Measurements from ENCODE around the gene HLA-DPB1.
"Not testable (repeated sequence)": the region's sequence is repeated elsewhere in the genome, so short reads cannot be mapped to it uniquely, and the experiment has no call there.

HLA-DPB1 gene

GRCh38 chr6:33075568-33076405 is at the start of gene HLA-DPB1:
TSS of gene HLA-DPB1 (plus strand) at chr6:33075990. CDS start at chr6:33076042, 52 bp downstream.
- in situ Hi-C loops (cut with MboI; ENCODE audit: low sequenced_read_pairs), result no loop called here

GRCh38 chr6:33028220-33028849 is 47.5 kb upstream of the HLA-DPB1 start:
- in situ Hi-C loops (cut with MboI; ENCODE audit: low sequenced_read_pairs), result no loop called here

- in situ Hi-C loops (cut with MboI; ENCODE audit: low sequenced_read_pairs), result no loop called here
These were observed 46.2 kb upstream of the HLA-DPB1 start for GRCh38 chr6:33029328-33030184.

DNA sequence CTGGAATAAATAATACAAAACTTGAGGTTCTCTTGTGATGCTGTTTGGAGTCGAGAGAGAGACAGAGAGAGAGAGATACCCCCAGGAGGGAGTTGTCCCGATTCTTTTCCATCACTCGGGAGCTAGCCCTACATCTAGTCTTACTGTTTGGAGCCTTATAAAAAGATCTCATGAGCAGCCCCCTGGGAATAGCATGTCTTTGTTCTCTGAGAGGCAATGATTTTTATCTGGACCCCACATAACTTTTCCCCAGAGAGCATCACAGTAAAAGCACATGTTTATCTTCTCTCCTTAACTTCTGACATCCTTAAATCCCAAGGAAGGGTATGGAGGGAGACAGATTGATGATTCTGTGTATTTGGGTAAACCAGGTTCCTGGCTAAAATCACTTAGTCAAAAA is 45.5 kb upstream of the HLA-DPB1 start:
- in situ Hi-C loops (cut with MboI; ENCODE audit: low sequenced_read_pairs), result no loop called here

DNA sequence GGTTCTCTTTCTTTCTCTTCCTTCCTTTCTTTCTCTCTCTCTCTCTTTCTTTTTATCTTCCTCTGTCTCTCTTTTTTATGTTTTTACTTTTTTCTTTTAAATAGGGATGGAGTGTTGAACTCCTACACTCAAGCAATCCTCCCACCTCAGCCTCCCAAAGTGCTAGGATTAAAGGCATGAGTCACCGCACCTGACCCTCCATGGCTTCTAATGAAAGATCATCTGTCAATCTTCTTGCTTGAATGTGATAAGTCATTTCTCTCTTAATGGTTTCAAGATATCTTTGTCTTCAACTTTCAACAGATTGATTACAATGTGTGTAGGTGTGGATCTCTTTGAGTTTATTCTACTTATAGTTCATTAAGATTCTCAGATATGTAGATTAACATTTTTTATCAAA is 41.2 kb upstream of the HLA-DPB1 start:
- in situ Hi-C loops (cut with MboI; ENCODE audit: low sequenced_read_pairs), result no loop called here

DNA sequence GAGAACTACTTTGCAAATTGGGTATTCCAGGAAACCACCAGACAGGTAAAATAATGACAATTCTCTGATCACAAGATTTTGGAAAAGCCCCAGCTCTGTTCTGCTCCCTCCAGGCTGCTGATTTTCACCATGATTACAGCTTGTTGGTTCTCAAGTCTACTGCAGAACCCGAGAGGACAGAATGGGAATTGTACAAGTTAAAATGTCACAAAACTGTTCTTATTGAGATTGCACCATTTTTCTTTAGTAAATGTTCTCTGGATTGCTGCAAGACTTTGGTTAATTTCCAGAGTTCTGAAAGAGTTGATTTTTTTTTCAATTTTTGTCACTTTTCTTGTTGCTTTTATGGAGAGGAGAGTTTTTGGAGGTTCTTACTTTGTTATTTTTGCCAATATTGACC is 39.3 kb upstream of the HLA-DPB1 start:
- in situ Hi-C loops (cut with MboI; ENCODE audit: low sequenced_read_pairs), result no loop called here

DNA sequence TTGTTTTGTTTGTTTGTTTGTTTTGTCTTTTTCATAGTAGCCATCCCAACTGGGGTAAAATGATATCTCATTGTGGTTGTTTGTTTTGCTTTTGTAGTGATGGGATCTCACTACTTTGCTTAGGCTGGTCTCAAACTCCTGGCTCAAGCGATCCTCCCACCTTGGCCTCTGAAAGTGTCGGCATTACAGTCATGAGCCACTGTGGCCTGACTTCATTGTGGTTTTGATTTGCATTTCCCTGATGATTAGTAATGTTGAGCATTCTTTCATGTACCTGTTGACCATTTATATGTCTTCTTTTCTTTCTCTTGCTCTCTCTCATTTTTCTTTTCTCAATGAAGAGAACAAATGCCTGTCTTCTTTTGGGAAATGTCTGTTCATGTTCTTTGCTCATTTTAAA is 35.6 kb upstream of the HLA-DPB1 start:
- in situ Hi-C loops (cut with MboI; ENCODE audit: low sequenced_read_pairs), result no loop called here

- in situ Hi-C loops (cut with MboI; ENCODE audit: low sequenced_read_pairs), result no loop called here
These were observed 26.3 kb upstream of the HLA-DPB1 start for GRCh38 chr6:33049323-33050013.

DNA sequence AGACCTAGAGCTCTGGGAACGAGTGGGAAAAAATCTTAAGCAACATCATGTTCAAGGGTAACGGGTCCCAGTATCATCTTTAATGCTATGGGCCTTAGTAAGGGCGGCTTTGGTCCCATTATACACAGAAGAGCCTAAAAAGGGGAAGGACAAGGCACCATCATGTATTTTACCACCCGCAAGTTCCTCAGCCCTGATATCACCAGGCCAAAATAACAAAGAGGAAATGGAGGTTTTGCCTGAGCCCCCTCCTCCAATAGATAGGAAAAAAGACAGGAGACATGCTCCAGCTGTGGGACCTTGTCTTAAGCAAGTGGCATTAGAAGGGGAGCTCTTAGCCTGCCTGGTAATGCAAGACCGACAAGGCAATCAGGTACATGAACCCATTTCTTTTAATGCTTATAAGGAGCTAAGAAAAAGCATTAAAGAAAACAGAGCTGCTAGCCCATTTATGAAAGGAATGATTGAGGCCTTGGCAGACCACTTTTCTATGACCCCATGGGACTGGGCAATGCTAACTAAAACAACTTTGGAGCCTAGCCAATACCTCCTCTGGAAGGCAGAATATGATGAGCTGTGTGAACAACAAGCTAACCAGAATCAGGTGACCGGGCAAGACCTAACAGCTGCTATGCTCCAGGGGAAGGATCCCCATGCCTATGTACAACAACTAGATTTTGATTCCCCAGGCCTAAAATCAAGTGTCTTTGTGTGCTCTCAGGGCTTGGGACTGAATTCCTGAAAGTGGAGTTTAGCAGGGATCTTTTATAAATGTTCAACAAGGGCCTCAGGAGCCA is 25.6 kb upstream of the HLA-DPB1 start:
- in situ Hi-C loops (cut with MboI; ENCODE audit: low sequenced_read_pairs), result no loop called here

GRCh38 chr6:33052627-33053026 is 23.2 kb upstream of the HLA-DPB1 start:
- in situ Hi-C loops (cut with MboI; ENCODE audit: low sequenced_read_pairs), result no loop called here

DNA sequence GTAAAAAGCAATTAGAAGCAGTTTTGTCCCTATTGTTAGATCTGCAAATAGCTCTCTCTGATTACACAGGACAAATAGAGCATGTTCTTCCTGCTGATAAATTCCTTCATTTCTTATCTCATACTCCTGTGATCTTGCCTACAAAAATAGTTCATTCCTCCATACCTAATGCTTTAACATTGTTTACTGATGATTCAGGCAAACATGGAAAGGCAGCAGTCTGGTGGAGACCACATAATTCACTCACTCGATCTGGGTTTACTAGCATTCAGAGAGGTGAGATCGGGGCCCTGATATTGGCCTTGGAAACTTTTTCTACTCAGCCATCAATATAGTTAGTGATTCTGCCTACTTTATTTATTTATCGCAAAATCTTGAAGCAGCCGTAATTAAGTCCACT is 22.6 kb upstream of the HLA-DPB1 start:
- in situ Hi-C loops (cut with MboI; ENCODE audit: low sequenced_read_pairs), result no loop called here

GRCh38 chr6:33057222-33058150 is 18.3 kb upstream of the HLA-DPB1 start:
- in situ Hi-C loops (cut with MboI; ENCODE audit: low sequenced_read_pairs), result no loop called here

GRCh38 chr6:33061987-33062386 is 13.8 kb upstream of the HLA-DPB1 start:
- in situ Hi-C loops (cut with MboI; ENCODE audit: low sequenced_read_pairs), result no loop called here

DNA sequence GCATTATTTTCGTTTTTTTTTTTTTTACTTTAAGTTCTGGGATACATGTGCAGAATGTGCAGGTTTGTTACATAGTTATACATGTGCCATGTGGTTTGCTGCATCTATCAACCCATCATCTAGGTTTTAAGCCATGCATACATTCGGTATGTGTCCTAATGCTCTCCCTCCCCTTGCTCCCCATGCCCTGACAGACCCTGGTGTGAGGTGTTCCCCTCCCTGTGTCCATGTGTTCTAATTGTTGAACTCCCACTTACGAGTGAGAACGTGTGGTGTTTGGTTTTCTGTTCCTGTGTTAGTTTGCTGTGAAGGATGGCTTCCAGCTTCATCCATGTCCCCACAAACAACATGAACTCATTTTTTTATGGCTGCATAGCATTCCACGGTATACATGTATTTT is 12.4 kb upstream of the HLA-DPB1 start:
- in situ Hi-C loops (cut with MboI; ENCODE audit: low sequenced_read_pairs), result not testable (repeated sequence)

- in situ Hi-C loops (cut with MboI; ENCODE audit: low sequenced_read_pairs), result no loop called here
These were observed 11.1 kb upstream of the HLA-DPB1 start for GRCh38 chr6:33064723-33065122.

DNA sequence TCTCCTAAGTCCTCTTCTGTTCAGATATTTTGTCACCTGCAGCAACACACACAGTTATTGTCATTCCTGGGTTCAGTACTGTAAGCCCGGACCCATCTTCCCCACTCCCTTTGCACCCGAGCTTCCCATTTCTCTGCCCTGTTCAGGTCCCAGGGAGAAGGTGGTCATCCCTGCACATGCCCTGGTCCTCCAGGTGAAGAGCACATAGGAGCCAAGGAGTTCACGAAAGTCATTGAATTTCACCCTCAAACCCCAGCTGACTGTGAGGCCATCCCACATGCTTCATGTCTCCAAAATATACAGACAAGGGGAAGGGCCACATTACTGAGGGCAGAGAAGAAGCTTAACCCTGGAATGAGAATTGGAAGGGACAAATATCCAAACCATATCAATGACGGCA is 10.5 kb upstream of the HLA-DPB1 start:
- in situ Hi-C loops (cut with MboI; ENCODE audit: low sequenced_read_pairs), result no loop called here

DNA sequence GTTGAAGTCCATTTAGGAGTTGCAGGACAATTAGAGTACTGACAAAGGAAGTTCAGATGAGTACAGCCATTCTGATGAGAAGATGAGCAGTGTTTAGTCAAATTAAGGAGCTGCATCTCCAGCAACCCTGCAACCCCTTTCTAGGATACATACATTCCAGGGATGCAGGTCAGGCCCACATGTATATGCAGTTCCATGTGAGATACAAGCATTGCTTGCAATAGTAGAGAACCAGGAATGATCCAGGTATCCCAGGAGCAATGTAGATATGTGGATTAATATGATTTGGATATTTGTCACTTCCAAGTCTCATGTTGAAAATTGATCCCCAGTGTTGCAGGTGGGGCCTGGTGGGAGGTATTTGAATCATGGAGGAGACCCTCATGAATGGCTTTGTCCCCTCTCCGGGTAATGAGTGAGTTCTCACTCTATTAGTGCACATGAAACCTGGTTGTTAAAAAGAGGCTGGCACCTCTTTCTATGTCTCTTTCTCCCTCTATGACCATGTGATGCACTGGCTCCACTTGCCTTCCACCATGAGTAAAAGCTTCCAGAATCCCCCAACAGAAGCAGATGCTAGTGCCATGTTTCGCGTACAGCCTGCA is 8.8 kb upstream of the HLA-DPB1 start:
- in situ Hi-C loops (cut with MboI; ENCODE audit: low sequenced_read_pairs), result no loop called here

DNA sequence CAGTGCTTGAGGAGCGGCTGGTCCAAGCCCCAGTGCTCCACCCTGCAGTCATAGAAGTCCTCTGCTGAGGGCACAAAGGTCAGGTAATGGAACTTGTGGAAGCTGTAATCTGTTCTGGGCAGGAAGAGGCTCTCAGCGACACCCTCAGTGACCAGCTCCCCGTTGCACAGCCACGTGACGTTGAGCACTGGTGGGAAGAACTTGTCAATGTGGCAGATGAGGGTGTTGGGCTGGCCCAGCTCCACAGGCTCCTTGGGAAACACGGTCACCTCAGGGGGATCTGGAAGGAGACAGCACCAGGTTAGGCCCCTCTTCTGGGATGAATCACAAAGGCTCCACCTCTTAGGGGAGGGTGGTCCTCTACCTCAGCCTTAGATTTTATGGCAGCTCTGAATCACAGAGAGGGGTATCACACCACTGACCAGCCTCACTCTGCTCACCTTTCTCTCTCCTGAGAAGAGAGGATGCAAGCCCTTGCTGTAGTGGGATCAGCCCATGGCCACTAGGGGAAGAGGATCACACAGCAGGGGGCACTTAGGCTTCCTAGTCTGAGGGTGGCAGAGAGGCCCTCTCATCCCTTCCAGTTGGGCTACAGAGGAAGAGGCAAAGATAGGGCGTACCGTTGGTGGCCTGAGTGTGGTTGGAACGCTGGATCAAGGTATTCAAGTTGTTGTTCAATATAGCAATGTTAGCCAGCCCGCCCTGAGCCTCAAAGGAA is 6.6 kb upstream of the HLA-DPB1 start:
- in situ Hi-C loops (cut with MboI; ENCODE audit: low sequenced_read_pairs), result no loop called here
